MM.1S (cell line): ENCODE results near the gene CCDC13.

ENCODE experiments used
- CTCF ChIP-seq: fragments of 300-600 bp; sonication (generic); IDR thresholded peaks from 2 replicates; pipeline ENCODE4 v1.5.1; 2016; ENCODE audit warnings: antibody characterized with exemption, low read length, mixed read lengths
- EZH2 ChIP-seq: fragments of 300-600 bp; sonication (generic); optimal IDR thresholded peaks from 2 replicates; pipeline ENCODE3; 2017; ENCODE audit warnings: low read depth, mild to moderate bottlenecking, antibody characterized with exemption, low read length, mixed read lengths

GRCh38 chr3:42773409-42773751 lies 327 bp upstream of the CCDC13 start:
- TF ChIP-seq CTCF (no peak), EZH2 (no peak)
